Bladder microvascular endothelial cell (primary cell): Measurements from ENCODE around the gene NPAS3. TPM values are rescaled to one million over a fixed set of nuclear protein-coding genes. Genes with fewer than 3 reads are reported as not detected.

Source experiments
- total RNA-seq: library from RNA; depleted of rRNA; stranded (reverse); fragments of >200 nt; gene quantifications from 2 replicates; pipeline ENCODE4 v1.2.3, GENCODE V29; 2014

NPAS3 gene
- total RNA-seq, result 0.16 and 0.38 TPM in 2 replicates

GRCh38 chr14:32938719-32939253 is at the start of gene NPAS3:
Gene NPAS3 (plus strand): TSS chr14:32938879.

